DMS79 treated with DMSO at 0.1 percent for 48 hours (cell line): Measurements from ENCODE around the gene EMCN.
"Not testable (repeated sequence)": the region's sequence is repeated elsewhere in the genome, so short reads cannot be mapped to it uniquely, and the experiment has no call there.

Experiments
- DNase-seq: peaks from one replicate; lab custom pipeline; 2025; lab: John Stamatoyannopoulos, UW

The EMCN gene

GRCh38 chr4:100492129-100492528 is 25.7 kb downstream of the EMCN start:
- no peak for DNase-seq

- DNase-seq, result no peak
Measured at GRCh38 chr4:100489305-100489704, 28.5 kb downstream of the EMCN start.

GRCh38 chr4:100486496-100486895 is 31.3 kb downstream of the EMCN start:
- no peak for DNase-seq

- no peak for DNase-seq
Measured at GRCh38 chr4:100483796-100484195, 34.0 kb downstream of the EMCN start.

- DNase-seq, result no peak
Measured at GRCh38 chr4:100479971-100480370, 37.9 kb downstream of the EMCN start.

GRCh38 chr4:100469555-100469954 is 48.3 kb downstream of the EMCN start:
- no peak for DNase-seq

GRCh38 chr4:100466501-100466900 is 51.3 kb downstream of the EMCN start:
- no peak for DNase-seq

- no peak for DNase-seq
Measured at GRCh38 chr4:100461807-100462605, 55.8 kb downstream of the EMCN start.

- no peak for DNase-seq
Measured at GRCh38 chr4:100450449-100450848, 67.4 kb downstream of the EMCN start.

- no peak for DNase-seq
Measured at GRCh38 chr4:100431416-100431815, 86.4 kb downstream of the EMCN start.

- DNase-seq, result no peak
Measured at GRCh38 chr4:100430451-100430850, 87.4 kb downstream of the EMCN start.

- no peak for DNase-seq
Measured at GRCh38 chr4:100429616-100430015, 88.2 kb downstream of the EMCN start.

GRCh38 chr4:100428051-100428450 is 89.8 kb downstream of the EMCN start:
- no peak for DNase-seq

GRCh38 chr4:100424376-100424775 is 93.4 kb downstream of the EMCN start:
- DNase-seq, result no peak

GRCh38 chr4:100422894-100423293 is 94.9 kb downstream of the EMCN start:
- no peak for DNase-seq

GRCh38 chr4:100421361-100421978 is 96.4 kb downstream of the EMCN start:
- no peak for DNase-seq

- DNase-seq, result no peak
Measured at GRCh38 chr4:100420571-100420970, 97.3 kb downstream of the EMCN start.

GRCh38 chr4:100417565-100417964 is 100.3 kb downstream of the EMCN start:
- DNase-seq, result no peak

GRCh38 chr4:100414016-100414790 is 103.6 kb downstream of the EMCN start:
- DNase-seq, result no peak

GRCh38 chr4:100391863-100392262 is 126.0 kb downstream of the EMCN start:
- DNase-seq, result no peak

GRCh38 chr4:100391086-100391485 is 126.7 kb downstream of the EMCN start:
- DNase-seq, result no peak

- no peak for DNase-seq
Measured at GRCh38 chr4:100386270-100386669, 131.6 kb downstream of the EMCN start.

GRCh38 chr4:100380401-100380800 is 137.4 kb downstream of the EMCN start:
- DNase-seq, result not testable (repeated sequence)
